CD8-positive, alpha-beta memory T cell (primary cell): Measurements from ENCODE around the gene STC2. TPM values are rescaled to one million over a fixed set of nuclear protein-coding genes. Genes with fewer than 3 reads are reported as not detected.
"Not testable (repeated sequence)": the region's sequence is repeated elsewhere in the genome, so short reads cannot be mapped to it uniquely, and the experiment has no call there.

ENCODE experiments used
- CTCF ChIA-PET: fragments of 350-600 bp; sonication (Branson Sonifier 250); formaldehyde crosslinking; loops from one replicate; lab custom pipeline; 2021; ENCODE audit warnings: antibody characterized with exemption; lab: Charles Lee
- POLR2A ChIA-PET: fragments of 350-600 bp; sonication (Branson Sonifier 250); formaldehyde crosslinking; loops from one replicate; lab custom pipeline; 2021; ENCODE audit warnings: antibody characterized with exemption; lab: Charles Lee
- DNase-seq, 5 donors: peaks; one replicate each; pipeline versions ENCODE4 v3.0.0 to v3.0.0-alpha.2; 2020 to 2022; ENCODE audit warnings: mixed read lengths in 1 of 5
- H3K27ac ChIP-seq: one replicate; pipeline ENCODE4 v1.7.0; 2013; ENCODE audit warnings: low read depth, mild to moderate bottlenecking, low read length, moderate library complexity
- H3K27me3 ChIP-seq: 2 replicates; pipeline ENCODE4 v1.7.0; 2013; ENCODE audit warnings: low read length, mild to moderate bottlenecking; ENCODE audit not compliant: insufficient read depth, poor library complexity, severe bottlenecking
- H3K36me3 ChIP-seq: 2 replicates; pipeline ENCODE4 v1.7.0; 2013; ENCODE audit warnings: mild to moderate bottlenecking, low read length, moderate library complexity; ENCODE audit not compliant: insufficient read depth
- H3K4me1 ChIP-seq: 2 replicates; pipeline ENCODE4 v1.7.0; 2013; ENCODE audit warnings: mild to moderate bottlenecking, low read length, moderate library complexity; ENCODE audit not compliant: insufficient read depth
- H3K4me3 ChIP-seq: 2 replicates; pipeline ENCODE4 v1.7.0; 2013; ENCODE audit warnings: mild to moderate bottlenecking, low read length
- H3K9me3 ChIP-seq: 2 replicates; pipeline ENCODE4 v1.7.0; 2013; ENCODE audit warnings: mild to moderate bottlenecking, low read length
- H3K27ac Mint-ChIP-seq, 8 donors: one replicate each; pipeline ENCODE4 v1.8.0; 2020 to 2021; ENCODE audit warnings: mixed read lengths in 8 of 8, mild to moderate bottlenecking in 6 of 8, inconsistent platforms in 3 of 8, moderate library complexity in 3 of 8
- H3K27me3 Mint-ChIP-seq, 2 donors: one replicate each; pipeline ENCODE4 v1.8.0; 2020 to 2021; ENCODE audit warnings: mixed read lengths in 2 of 2, mild to moderate bottlenecking in 1 of 2, moderate library complexity in 1 of 2
- H3K36me3 Mint-ChIP-seq, 3 donors: one replicate each; pipeline ENCODE4 v1.8.0; 2020 to 2021; ENCODE audit warnings: mixed read lengths in 3 of 3, inconsistent platforms in 1 of 3, mild to moderate bottlenecking in 1 of 3
- H3K4me1 Mint-ChIP-seq, 3 donors: one replicate each; pipeline ENCODE4 v1.8.0; 2020 to 2021; ENCODE audit warnings: mixed read lengths in 3 of 3, inconsistent platforms in 1 of 3, mild to moderate bottlenecking in 1 of 3
- H3K4me3 Mint-ChIP-seq, 7 donors: one replicate each; pipeline ENCODE4 v1.8.0; 2020 to 2021; ENCODE audit warnings: mixed read lengths in 7 of 7, mild to moderate bottlenecking in 6 of 7, moderate library complexity in 4 of 7, inconsistent platforms in 2 of 7
- H3K9me3 Mint-ChIP-seq, 5 donors: one replicate each; pipeline ENCODE4 v1.8.0; 2020 to 2022; ENCODE audit warnings: mixed read lengths in 5 of 5, mild to moderate bottlenecking in 3 of 5, moderate library complexity in 2 of 5, inconsistent platforms in 1 of 5
- polyA plus RNA-seq: library from polyadenylated mRNA; unstranded; fragments of 300-500 nt; fragmentation: Illumina TruSeq; gene quantifications from one replicate; pipeline ENCODE4 v1.2.3, GENCODE V29; 2021
- total RNA-seq, 2 experiments: library from RNA; stranded (reverse); gene quantifications; one replicate each; pipeline ENCODE4 v1.2.3, GENCODE V29; 2021

STC2 gene, protein sequence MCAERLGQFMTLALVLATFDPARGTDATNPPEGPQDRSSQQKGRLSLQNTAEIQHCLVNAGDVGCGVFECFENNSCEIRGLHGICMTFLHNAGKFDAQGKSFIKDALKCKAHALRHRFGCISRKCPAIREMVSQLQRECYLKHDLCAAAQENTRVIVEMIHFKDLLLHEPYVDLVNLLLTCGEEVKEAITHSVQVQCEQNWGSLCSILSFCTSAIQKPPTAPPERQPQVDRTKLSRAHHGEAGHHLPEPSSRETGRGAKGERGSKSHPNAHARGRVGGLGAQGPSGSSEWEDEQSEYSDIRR
- total RNA-seq, result 1 to 10 TPM; 2.1 to 2.4 TPM
- polyA plus RNA-seq, result not detected

DNA sequence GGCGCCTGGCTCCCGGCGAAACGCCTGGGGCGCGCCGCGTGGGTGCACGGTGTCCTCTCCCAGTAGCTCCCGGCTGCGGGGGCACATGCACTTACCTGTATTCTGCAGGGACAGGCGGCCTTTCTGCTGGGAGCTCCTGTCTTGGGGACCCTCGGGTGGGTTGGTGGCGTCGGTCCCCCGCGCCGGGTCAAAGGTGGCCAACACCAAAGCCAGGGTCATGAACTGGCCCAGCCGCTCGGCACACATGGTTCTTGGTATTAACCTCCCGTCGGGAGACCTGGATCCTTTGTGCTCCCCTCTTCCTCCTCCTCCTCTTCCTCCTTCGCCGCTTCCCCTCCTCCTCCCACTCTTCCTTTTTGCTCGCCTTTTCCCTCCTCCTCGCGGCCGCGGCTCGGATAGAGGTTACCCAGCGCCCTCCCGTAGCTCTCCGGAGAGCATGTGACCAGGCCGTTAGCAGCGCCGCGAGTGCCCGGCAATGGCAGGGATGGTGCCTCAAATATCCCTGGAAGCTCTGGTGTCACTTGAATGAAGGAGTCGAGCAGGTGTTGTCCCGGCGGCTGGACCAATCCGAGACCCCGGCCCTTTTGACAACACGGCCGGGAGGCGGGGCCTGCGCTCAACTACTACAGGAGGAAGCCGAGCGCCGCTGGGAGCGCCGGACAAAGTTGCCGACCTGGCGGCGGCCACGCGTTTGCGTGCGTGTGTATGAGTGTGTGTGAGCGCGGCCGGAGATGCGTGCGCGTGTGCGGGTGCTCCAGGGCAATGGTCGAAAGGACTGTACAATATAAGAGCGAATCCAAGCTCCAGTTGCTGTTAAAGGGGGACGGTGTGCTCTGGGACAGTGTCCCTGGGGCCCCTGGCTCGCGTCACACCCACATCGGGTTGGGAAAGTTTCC lies at the start of gene STC2:
Gene STC2, minus strand, starts transcription at position 467 of the 896 bp plus-strand sequence. Its CDS starts 221 bp downstream, at position 246.
- Mint-ChIP-seq H3K4me3 (peak within 1 kb of the TSS in 3 of 7 donors; percentile 2 to 29 (median 4)), H3K36me3 (peaks cover 0 to 2% (median 0%) of the 10 kb centered on the region in 3 donors), H3K4me1 (peaks cover 2 to 30% (median 7%) of the 10 kb centered on the region in 3 donors), H3K27me3 (peaks cover 32 to 83% of the 10 kb centered on the region in 2 donors), H3K27ac (peak within 1 kb of the TSS in 1 of 8 donors; percentile 26), H3K9me3 (peaks cover 0 to 8% (median 0%) of the 10 kb centered on the region in 5 donors)
- H3K27me3 ChIP-seq, result peaks cover 14% of the 10 kb centered on the region
- no peak within 1 kb of the TSS for H3K27ac ChIP-seq
- H3K9me3 ChIP-seq, result no peaks in the 10 kb centered on the region
- no peak within 1 kb of the TSS for H3K4me3 ChIP-seq
- ChIA-PET CTCF (no interaction called here), POLR2A (no interaction called here)
- no peak for DNase-seq
- no peaks in the 10 kb centered on the region for H3K36me3 ChIP-seq
- H3K4me1 ChIP-seq, result no peaks in the 10 kb centered on the region

DNA sequence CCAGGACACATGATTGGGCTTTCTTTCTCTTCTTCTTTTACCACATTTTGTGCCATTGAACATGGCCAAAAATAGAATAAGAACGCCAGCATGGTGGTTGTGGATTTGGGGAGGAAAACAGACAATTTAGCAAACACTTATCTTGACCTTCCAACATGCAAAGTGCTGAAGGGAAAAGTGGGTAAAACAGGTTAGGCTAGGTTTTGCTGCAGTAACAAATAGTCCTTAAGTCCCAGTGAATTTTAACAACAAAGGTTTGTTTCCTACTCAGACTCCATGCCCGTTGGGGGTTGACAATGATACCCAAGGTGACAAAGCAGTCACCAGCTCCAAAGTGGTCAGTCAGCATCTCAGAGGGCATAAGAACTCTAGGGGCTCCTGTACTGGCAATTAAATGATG lies 43.2 kb upstream of the STC2 start:
- H3K4me1 ChIP-seq, result no peaks in the 10 kb centered on the region
- H3K4me1 Mint-ChIP-seq, result no peaks in the 10 kb centered on the region
- ChIA-PET CTCF (no interaction called here), POLR2A (no interaction called here)
- H3K36me3 ChIP-seq, result no peaks in the 10 kb centered on the region
- no peak overlapping the region for H3K27ac Mint-ChIP-seq
- H3K4me3 ChIP-seq, result no peak overlapping the region
- no peaks in the 10 kb centered on the region for H3K27me3 ChIP-seq
- H3K27ac ChIP-seq, result no peak overlapping the region
- no peak for DNase-seq
- peaks cover 0 to 10% (median 1%) of the 10 kb centered on the region in 5 donors for H3K9me3 Mint-ChIP-seq
- H3K36me3 Mint-ChIP-seq, result no peaks in the 10 kb centered on the region
- no peak overlapping the region for H3K4me3 Mint-ChIP-seq
- peaks cover 17 to 21% of the 10 kb centered on the region in 2 donors for H3K27me3 Mint-ChIP-seq
- no peaks in the 10 kb centered on the region for H3K9me3 ChIP-seq

DNA sequence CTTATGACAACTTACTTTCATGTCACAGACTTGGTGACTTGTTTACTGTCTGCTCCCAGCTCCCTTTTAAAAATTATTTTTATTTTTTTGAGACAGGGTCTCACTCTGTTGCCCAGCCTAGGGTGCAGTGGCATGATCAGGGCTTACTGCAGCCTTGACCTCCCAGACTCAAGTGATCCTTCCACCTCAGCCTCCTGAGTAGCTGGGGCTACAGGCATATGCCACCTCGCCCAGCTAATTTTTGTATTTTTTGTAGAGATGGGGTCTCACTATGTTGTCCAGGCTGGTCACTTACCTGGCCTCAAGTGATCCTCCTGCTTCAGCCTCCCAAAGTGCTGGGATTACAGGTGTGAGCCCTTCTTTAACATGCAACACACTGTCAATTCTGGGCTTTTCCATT lies 35.2 kb upstream of the STC2 start:
- Mint-ChIP-seq H3K27me3 (peaks cover 6 to 11% of the 10 kb centered on the region in 2 donors), H3K9me3 (peaks cover 0 to 24% (median 9%) of the 10 kb centered on the region in 5 donors)
- H3K4me1 Mint-ChIP-seq, H3K36me3 ChIP-seq, H3K27ac ChIP-seq, H3K27me3 ChIP-seq, POLR2A ChIA-PET, DNase-seq, H3K4me3 Mint-ChIP-seq, CTCF ChIA-PET, H3K4me1 ChIP-seq, H3K36me3 Mint-ChIP-seq, H3K4me3 ChIP-seq, H3K9me3 ChIP-seq, H3K27ac Mint-ChIP-seq: not testable (repeated sequence)

DNA sequence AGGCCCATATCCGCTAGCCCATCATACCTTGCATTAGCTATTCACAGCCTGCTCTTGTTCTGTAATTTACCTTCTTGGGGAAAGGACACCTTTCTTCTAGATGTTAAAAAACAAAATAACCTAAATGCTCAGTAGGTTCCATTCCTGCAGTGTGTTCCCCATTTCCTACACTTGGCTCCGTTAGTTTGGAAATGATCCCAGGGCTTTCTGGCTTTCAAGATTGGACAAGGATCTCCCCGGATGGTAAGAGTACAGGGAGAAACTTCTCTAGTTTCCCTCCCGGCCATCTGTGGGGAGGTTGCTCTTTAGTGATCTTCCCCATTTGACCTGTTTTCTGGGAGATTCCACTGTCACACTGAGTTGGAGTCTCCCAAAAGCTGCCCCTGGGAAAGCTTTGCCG lies 27.3 kb upstream of the STC2 start:
- DNase-seq, result no peak
- no peak overlapping the region for H3K4me3 ChIP-seq
- H3K9me3 ChIP-seq, result no peaks in the 10 kb centered on the region
- no peaks in the 10 kb centered on the region for H3K4me1 ChIP-seq
- H3K27me3 ChIP-seq, result no peaks in the 10 kb centered on the region
- Mint-ChIP-seq H3K36me3 (no peaks in the 10 kb centered on the region), H3K4me3 (no peak overlapping the region), H3K27ac (no peak overlapping the region), H3K9me3 (no peaks in the 10 kb centered on the region), H3K27me3 (peaks cover 14 to 31% of the 10 kb centered on the region in 2 donors), H3K4me1 (no peaks in the 10 kb centered on the region)
- ChIA-PET POLR2A (no interaction called here), CTCF (no interaction called here)
- H3K27ac ChIP-seq, result no peak overlapping the region
- H3K36me3 ChIP-seq, result no peaks in the 10 kb centered on the region

DNA sequence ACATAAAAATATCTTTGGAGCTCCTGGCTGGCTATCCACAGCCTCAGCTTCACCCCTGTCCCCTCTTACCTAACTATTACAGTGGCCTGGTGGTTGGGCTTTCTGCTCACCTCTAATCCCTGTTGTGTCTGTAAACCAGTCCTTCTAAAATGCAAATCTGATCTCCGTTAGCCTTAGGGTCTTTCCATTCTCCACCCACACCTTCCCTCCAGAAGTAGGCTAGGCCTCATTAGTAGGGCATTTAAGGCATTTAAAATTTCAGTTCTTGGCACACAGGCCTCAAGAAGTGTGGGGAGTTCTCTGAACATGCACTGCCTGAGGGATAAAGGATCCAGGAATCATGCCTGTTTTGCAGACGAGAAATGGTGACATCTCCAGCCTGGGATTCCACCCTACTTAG lies 26.4 kb upstream of the STC2 start:
- no peak overlapping the region for H3K27ac Mint-ChIP-seq
- ChIA-PET CTCF (no interaction called here), POLR2A (no interaction called here)
- no peaks in the 10 kb centered on the region for H3K36me3 ChIP-seq
- no peaks in the 10 kb centered on the region for H3K4me1 Mint-ChIP-seq
- H3K9me3 Mint-ChIP-seq, result no peaks in the 10 kb centered on the region
- H3K4me3 ChIP-seq, result no peak overlapping the region
- no peaks in the 10 kb centered on the region for H3K27me3 ChIP-seq
- H3K4me1 ChIP-seq, result no peaks in the 10 kb centered on the region
- no peak overlapping the region for H3K4me3 Mint-ChIP-seq
- H3K9me3 ChIP-seq, result no peaks in the 10 kb centered on the region
- no peak for DNase-seq
- H3K27me3 Mint-ChIP-seq, result peaks cover 14 to 36% of the 10 kb centered on the region in 2 donors
- no peak overlapping the region for H3K27ac ChIP-seq
- no peaks in the 10 kb centered on the region for H3K36me3 Mint-ChIP-seq

DNA sequence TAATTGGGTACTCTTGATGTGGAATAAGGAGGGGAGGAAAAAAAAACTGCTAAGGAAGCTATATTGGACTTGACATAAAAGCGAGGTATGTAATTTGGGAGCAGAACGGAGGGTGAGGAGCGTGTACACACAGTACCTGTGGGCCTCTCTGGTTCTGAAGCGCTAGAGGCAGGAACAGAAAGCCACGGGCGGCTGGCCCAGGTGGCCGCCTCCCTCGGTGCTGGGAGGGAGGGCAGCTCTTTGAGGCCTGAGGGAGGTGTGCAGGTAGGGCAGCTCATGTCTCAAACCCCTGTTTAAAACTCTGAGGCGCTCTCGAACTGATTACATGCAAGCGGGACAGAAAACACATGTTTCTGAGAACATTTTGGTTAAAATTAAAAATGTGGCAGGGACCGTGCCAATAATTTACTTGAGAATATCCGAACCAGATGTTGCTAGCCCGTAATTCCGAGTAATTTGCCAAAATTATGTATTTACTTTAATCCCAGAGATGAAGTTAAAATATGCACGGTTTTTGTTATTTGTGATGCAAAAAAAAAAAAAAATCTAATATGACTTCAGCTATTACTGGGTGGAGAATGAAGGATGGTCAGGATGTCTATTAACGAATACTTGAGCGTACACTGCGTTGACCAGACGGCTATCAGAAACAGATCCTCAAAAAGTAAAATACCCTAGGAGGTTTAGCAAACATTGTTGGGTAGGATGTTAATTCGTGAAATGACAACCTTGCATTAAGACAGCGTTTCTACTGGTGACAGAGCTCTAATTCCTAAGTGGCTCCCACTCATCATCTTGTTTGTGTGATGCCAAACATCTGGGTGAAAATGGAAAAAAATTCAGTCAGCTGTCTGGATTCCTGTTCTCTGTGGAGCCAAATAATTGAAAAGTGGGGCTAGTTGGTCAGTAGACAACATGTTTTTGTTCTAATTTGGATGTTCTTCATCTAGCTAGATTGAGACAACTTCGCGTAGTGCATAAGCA lies 24.4 kb upstream of the STC2 start:
- H3K27me3 ChIP-seq, result no peaks in the 10 kb centered on the region
- Mint-ChIP-seq H3K4me1 (no peaks in the 10 kb centered on the region), H3K36me3 (no peaks in the 10 kb centered on the region), H3K27me3 (peaks cover 11 to 38% of the 10 kb centered on the region in 2 donors), H3K9me3 (no peaks in the 10 kb centered on the region), H3K4me3 (no peak overlapping the region), H3K27ac (no peak overlapping the region)
- H3K4me3 ChIP-seq, result no peak overlapping the region
- H3K4me1 ChIP-seq, result no peaks in the 10 kb centered on the region
- DNase-seq, result no peak
- no peaks in the 10 kb centered on the region for H3K9me3 ChIP-seq
- no peaks in the 10 kb centered on the region for H3K36me3 ChIP-seq
- POLR2A ChIA-PET, result no interaction called here
- H3K27ac ChIP-seq, result no peak overlapping the region
- CTCF ChIA-PET, result no interaction called here

DNA sequence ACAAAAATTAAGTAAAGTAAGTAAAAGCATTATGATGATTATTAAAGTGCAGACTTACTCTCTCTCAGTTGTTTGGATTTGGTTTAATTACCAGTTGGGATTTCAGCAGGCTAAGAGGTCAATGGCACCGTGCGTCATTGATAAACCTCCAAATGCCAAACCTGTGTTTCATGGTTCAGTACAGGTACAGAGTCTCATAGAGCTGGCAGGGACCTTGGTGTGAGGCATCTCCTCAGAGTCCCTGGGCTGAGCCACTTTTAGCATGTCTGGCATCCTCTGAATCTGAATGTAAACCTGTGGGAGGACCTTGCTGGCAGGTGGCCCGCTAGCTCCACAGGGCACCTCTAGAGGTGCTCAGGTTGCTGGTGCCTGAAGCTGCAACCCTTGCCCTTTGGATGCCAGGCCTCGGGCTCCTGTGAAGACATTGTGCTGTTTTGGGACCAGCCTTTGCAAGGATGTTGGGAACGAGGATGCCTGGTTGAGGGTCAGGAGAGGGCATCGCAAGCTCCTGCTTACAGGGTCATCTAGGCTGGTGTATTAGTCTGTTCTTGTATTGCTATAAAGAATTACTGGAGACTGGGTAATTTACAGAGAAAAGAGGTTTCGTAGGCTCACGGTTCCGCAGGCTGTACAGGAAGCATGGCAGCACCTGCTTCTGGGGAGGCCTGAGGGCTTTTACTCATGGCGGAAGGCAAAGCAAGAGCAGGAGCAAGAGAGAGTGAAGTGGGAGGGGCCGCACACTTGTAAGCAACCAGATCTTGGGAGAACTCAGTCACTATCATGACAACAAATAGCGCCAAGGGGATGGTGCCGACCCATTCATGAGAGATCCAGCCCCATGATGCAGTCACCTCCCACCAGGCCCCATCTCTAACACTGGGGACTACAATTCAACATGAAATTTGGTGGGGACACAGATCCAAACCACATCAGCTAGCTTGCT lies 14.9 kb upstream of the STC2 start:
- no peak for DNase-seq
- Histone ChIP-seq H3K27ac (no peak overlapping the region), H3K9me3 (no peaks in the 10 kb centered on the region), H3K4me3 (no peak overlapping the region), H3K4me1 (no peaks in the 10 kb centered on the region), H3K36me3 (no peaks in the 10 kb centered on the region), H3K27me3 (no peaks in the 10 kb centered on the region)
- Mint-ChIP-seq H3K27me3 (peaks cover 3 to 7% of the 10 kb centered on the region in 2 donors), H3K36me3 (no peaks in the 10 kb centered on the region), H3K4me3 (no peak overlapping the region), H3K9me3 (peaks cover 0 to 3% (median 0%) of the 10 kb centered on the region in 5 donors), H3K4me1 (no peaks in the 10 kb centered on the region), H3K27ac (no peak overlapping the region)
- CTCF ChIA-PET, result no interaction called here
- POLR2A ChIA-PET, result no interaction called here
